ENCODE data around the gene CFD.

DNA sequence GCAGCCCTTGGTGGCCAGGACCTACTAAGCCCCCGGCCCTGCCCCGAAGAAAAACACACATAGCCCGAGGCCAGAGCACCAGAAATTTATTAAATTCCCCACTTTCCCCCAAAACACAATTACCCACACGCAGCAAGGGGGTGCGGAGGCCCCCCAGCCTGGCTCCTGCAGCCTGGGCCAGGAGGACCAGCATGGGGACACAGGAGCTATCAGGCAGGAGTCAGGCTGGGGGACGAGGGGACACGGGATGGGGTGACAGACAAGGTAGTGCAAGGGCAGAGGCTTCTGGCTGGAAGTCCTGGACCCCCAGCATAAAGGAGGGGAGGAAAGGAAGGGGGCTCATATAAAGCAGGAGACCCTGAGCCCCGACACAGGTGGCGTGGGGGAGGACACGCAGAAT lies 37.0 kb downstream of the CFD start:
- TF ChIP-seq, protein P1, sequence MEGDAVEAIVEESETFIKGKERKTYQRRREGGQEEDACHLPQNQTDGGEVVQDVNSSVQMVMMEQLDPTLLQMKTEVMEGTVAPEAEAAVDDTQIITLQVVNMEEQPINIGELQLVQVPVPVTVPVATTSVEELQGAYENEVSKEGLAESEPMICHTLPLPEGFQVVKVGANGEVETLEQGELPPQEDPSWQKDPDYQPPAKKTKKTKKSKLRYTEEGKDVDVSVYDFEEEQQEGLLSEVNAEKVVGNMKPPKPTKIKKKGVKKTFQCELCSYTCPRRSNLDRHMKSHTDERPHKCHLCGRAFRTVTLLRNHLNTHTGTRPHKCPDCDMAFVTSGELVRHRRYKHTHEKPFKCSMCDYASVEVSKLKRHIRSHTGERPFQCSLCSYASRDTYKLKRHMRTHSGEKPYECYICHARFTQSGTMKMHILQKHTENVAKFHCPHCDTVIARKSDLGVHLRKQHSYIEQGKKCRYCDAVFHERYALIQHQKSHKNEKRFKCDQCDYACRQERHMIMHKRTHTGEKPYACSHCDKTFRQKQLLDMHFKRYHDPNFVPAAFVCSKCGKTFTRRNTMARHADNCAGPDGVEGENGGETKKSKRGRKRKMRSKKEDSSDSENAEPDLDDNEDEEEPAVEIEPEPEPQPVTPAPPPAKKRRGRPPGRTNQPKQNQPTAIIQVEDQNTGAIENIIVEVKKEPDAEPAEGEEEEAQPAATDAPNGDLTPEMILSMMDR (IDR thresholded peaks at IDR 0.05): no peak
- TF ChIP-seq POLR2A (IDR thresholded peaks at IDR 0.05): no peak
